Right lobe of liver (tissue), 4 donors: ENCODE results near the gene FBP1.

Source experiments
- CTCF ChIP-seq, 4 donors: fragments of 200-600 bp in 3 of 4; fragments of 450-650 bp in 1 of 4; IDR thresholded peaks; one replicate each; pipeline versions ENCODE4 v1.5.1 to v1.8.0; 2016 to 2022; ENCODE audit warnings: antibody characterized with exemption in 4 of 4, mild to moderate bottlenecking in 2 of 4
- POLR2A ChIP-seq: fragments of 450-650 bp; IDR thresholded peaks from one replicate; pipeline ENCODE4 v1.6.1; 2017; ENCODE audit warnings: antibody characterized with exemption, mild to moderate bottlenecking
- donor health status: DM: no; HTN: no; CAD: no.
- donor health status: DM: no; HTN: no; CAD: no.
- donor health status: DM: no; HTN: yes; CAD: no.

- TF ChIP-seq CTCF (IDR thresholded peaks at IDR 0.05) (no peak), POLR2A (no peak)
Observed at GRCh38 chr9:94654165-94654894, 15.0 kb upstream of the FBP1 start.
